ENCODE data around the gene FOLR2.

Gene FOLR2

GRCh38 chr11:72232260-72233055 lies 15.9 kb downstream of the FOLR2 start:
- DNase-seq (ENCODE audit: extremely low read depth, low read depth) = no peak
- no peak for TF ChIP-seq CTCF (IDR thresholded peaks at IDR 0.05; ENCODE audit: low read depth, low read length, missing control alignments)

GRCh38 chr11:72233056-72233772 lies 16.6 kb downstream of the FOLR2 start:
- H3K4me3 ChIP-seq (replicated peaks; ENCODE audit: low read depth, low read length) = no peak overlapping the region
- TF ChIP-seq CTCF (IDR thresholded peaks at IDR 0.05; ENCODE audit: low read depth, low read length, missing control alignments) = no peak
- DNase-seq (ENCODE audit: extremely low read depth, low read depth) = no peak

More at GRCh38 chr11:72232260-72233055, 15.9 kb downstream of the FOLR2 start:
- H3K4me3 ChIP-seq (replicated peaks; ENCODE audit: low read depth, low read length) = no peak overlapping the region

- DNase-seq (ENCODE audit: extremely low read depth, low read depth) = no peak
- no peak for TF ChIP-seq CTCF (IDR thresholded peaks at IDR 0.05; ENCODE audit: low read depth, low read length, missing control alignments)
- H3K4me3 ChIP-seq (replicated peaks; ENCODE audit: low read depth, low read length) = no peak overlapping the region
These were observed 17.3 kb downstream of the FOLR2 start for GRCh38 chr11:72233773-72234513.

- TF ChIP-seq CTCF (IDR thresholded peaks at IDR 0.05; ENCODE audit: low read depth, low read length, missing control alignments) = no peak
- no peak for DNase-seq (ENCODE audit: extremely low read depth, low read depth)
- H3K4me3 ChIP-seq (replicated peaks; ENCODE audit: low read depth, low read length) = no peak overlapping the region
These were observed 17.9 kb downstream of the FOLR2 start for GRCh38 chr11:72234514-72234830.

- no peak for TF ChIP-seq CTCF (IDR thresholded peaks at IDR 0.05; ENCODE audit: low read depth, low read length, missing control alignments)
- no peak for DNase-seq (ENCODE audit: extremely low read depth, low read depth)
- no peak overlapping the region for H3K4me3 ChIP-seq (replicated peaks; ENCODE audit: low read depth, low read length)
These were observed 18.3 kb downstream of the FOLR2 start for GRCh38 chr11:72234920-72235319.

- H3K4me3 ChIP-seq (replicated peaks; ENCODE audit: low read depth, low read length) = no peak overlapping the region
- no peak for TF ChIP-seq CTCF (IDR thresholded peaks at IDR 0.05; ENCODE audit: low read depth, low read length, missing control alignments)
- no peak for DNase-seq (ENCODE audit: extremely low read depth, low read depth)
These were observed 18.9 kb downstream of the FOLR2 start for GRCh38 chr11:72235351-72236057.

Data from HFF-Myc (cell line).